ENCODE measurements around the gene MEG3.

Gene MEG3

DNA sequence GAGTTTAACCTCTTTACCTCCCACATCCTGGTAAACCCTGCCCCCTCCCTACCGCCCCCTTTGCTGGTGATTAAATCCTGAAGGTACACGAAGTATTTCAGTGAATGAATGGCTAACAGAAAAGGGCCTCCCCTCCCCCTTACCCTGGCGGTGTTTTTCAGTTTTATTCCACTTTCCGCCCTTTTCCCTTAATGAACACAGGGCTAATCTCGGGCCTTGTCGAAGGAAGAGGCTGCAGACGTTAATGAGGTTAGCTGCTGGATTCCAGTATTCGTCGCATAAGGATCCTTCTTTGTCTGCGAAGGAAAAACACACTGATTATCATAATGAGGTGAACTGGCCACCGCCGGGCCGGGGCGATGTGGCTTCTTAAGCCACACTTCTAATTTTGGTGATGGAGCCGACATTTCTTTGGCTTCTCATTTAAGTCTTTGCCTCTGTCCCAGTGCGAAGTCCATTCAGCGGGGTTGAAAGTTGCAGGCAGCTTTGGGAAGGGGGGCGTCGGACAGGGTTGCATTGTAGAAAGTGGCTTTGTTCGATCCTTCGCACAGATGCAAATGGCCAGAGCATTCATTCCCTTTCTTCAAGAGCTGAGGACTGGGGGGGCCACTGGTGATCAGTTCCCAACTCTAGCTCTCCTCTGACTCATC lies 6.5 kb downstream of the MEG3 start:
- no peak for DNase-seq (ENCODE audit: low spot score)

DNA sequence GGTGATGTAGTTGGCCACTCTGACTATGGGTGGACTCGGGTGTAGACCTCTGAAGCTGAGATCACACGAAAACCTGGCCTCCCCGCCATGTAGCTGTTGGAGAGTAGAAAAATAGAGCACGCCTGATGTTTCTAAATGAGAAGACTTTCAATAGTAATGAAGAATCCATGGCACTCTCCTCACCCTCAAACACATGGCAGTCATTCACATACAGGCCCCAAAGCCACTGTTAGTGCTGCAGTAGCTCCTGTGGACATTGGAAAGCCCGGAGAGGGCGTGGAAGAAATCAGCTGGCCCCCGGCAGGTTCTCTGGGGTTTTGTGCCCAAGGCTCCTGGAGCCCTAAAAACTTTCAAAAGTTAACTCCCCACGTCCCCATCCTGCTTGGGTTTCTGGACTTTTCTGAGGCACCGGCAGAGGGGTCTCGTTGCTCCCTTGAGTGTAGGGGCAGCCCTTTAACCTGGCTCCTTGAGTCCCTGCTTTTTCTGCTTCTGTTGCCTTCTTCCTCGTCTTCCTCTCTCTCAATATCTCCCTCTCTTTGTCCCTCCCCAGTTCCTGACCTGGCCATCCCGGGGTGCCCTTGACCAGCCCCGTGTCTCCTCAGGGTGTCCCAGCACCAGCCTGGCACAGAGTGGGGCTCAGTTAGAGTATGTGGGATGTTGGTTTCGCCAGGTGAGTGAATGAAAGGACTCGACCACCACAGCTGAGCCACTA lies 8.3 kb downstream of the MEG3 start:
- no peak for DNase-seq (ENCODE audit: low spot score)

DNA sequence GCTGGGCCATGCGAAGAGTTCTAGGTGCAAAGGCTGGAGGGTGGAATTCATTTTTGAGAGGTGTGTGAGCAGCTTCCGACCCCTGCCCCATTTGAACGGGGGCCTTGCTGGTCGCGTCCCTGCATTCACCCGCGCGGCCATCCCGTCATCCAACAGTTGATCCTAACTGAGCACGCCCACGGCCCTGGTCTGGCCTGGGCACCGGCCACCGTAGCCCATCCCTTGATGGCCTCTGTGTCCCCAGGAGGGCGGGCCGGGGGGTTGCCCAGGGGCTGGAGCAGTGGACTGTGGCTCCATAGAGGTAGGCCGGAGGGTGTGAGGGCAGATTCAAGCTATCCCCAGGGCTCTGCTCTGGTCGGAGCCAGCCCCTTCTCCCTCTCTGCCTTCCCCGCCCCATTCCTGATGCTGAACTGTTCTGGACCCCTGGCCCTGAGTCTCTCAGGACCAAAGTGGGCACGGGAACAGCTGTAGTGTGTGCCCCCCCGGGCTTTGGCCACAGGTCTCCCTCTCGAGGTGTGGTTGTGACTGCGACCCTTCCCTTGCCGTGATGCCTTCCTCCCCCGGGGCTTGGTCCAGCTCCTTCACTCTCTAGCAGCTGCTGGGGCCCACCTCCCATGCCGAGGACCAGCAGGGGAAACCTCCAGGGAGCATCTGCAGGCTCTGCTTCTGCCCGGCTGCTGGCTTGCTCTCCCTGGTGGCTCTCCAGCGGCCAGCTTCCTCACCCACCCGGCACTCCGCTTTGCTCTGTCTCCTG lies 9.1 kb downstream of the MEG3 start:
- DNase-seq (ENCODE audit: low spot score): no peak

DNA sequence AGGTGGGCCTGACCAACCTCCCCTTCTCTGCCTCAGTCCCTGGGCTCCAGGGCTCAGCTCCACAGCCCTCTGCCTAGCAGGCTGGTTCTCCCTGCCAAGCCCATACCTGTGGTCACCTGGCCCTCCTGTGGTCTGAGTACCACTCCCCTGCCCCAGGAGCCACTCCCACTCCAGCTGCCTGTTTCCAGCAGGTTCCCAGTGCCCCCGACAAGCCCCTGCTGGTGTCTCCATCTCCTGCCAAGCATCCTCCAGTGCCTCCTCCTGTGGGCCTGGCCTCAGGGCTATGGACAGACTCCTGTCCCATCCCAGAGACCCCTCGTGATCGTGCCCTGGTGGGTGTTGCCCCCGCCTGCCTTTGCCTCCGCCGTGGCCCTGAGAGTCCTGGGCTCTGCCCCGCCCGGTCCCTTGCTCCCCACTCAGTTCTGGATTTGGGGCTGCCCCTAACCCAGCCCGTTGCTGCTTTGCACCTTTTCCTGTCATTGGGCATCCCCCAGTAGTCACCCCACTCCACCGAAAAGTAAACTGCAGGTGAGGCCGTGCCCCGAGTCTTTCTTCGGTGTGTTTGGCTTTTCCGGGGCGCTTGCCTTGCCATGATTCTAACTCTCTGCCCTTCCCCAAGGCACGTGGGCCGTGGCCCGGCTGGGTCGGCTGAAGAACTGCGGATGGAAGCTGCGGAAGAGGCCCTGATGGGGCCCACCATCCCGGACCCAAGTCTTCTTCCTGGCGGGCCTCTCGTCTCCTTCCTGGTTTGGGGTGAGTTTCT lies 9.8 kb downstream of the MEG3 start:
- no peak for DNase-seq (ENCODE audit: low spot score)

GRCh38 chr14:100836311-100836805 lies 10.4 kb downstream of the MEG3 start:
- DNase-seq (ENCODE audit: low spot score): no peak

- DNase-seq (ENCODE audit: low spot score): no peak
Observed at GRCh38 chr14:100836941-100837804, 11.3 kb downstream of the MEG3 start.

- DNase-seq (ENCODE audit: low spot score): no peak
Observed at GRCh38 chr14:100837805-100838350, 12.0 kb downstream of the MEG3 start.

GRCh38 chr14:100838493-100839314 lies 12.8 kb downstream of the MEG3 start:
- no peak for DNase-seq (ENCODE audit: low spot score)

- DNase-seq (ENCODE audit: low spot score): no peak
Observed at GRCh38 chr14:100839315-100839585, 13.3 kb downstream of the MEG3 start.

DNA sequence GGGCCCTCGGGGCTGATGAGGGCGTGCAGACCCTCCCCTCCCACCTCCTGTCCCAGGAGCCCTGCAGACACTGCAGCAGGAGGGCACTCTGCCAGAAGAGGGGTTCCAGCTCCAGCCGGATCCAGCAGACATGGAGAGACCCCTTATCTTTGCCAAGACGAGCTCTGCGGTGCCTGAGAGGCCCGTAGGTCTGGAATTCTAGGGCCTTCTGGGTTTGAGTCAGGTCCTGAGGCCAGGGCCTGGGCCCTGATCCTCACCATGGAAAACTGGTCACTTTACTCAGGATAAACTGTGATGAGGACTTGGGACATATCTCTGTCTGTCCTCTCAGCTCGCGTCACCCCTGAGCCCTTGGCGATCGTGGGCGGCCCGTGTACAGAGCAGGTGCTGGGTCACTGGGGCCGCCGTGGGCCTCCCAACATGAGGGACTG lies 13.8 kb downstream of the MEG3 start:
- DNase-seq (ENCODE audit: low spot score): no peak

GRCh38 chr14:100840286-100841065 lies 14.6 kb downstream of the MEG3 start:
- no peak for DNase-seq (ENCODE audit: low spot score)

- no peak for DNase-seq (ENCODE audit: low spot score)
Observed at GRCh38 chr14:100841066-100841760, 15.3 kb downstream of the MEG3 start.

- no peak for DNase-seq (ENCODE audit: low spot score)
Observed at GRCh38 chr14:100841761-100842403, 16.0 kb downstream of the MEG3 start.

GRCh38 chr14:100842799-100843198 lies 16.9 kb downstream of the MEG3 start:
- no peak for DNase-seq (ENCODE audit: low spot score)

DNA sequence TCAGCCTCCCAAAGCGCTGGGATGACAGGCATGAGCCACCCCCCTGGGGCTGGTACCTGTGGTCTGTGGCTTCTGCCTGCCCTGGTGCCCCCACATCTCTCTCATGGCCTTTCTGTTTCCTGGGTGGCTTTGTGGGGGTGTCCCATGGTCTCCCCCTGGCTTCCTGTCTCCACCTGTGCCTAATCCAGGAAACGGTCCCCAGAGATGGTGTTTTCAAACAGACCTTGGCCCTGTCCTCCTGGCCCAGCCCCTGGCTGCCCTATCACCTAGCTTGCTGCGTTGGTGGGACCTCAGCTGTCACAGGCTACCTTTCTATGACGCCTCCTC lies 18.1 kb downstream of the MEG3 start:
- no peak for DNase-seq (ENCODE audit: low spot score)

DNA sequence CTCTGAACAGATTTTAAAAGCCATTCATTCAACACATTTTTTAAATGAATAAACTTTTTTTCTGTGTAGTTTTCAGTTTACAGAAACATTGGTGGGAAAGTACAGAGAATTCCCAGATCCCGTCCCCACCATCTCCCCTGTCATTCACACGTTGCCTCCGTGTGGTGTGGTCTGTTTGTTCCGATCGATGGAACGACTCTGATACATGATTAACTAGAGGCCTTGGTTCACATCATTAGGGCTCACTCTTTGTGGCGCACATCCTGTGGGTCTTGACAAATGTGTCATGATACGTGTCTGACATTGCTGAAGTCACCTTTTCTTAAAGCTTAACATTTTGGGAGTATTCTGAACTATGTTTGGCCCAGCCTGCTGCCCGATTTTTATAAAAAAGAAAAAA lies 18.5 kb downstream of the MEG3 start:
- no peak for DNase-seq (ENCODE audit: low spot score)

- no peak for DNase-seq (ENCODE audit: low spot score)
Observed at GRCh38 chr14:100844846-100845245, 18.9 kb downstream of the MEG3 start.

GRCh38 chr14:100845341-100845740 lies 19.4 kb downstream of the MEG3 start:
- no peak for DNase-seq (ENCODE audit: low spot score)
